GM21717 (cell line): ENCODE measurements around the gene GGTA1.

Experiments
- ATAC-seq: cut with Tn5 transposase; IDR thresholded peaks from one replicate; pipeline ENCODE4 v1.9.1; 2021; ENCODE audit warnings: mild to moderate bottlenecking, moderate library complexity; ENCODE audit not compliant: unreplicated experiment

The GGTA1 gene

GRCh38 chr9:121424024-121424432 is 75.6 kb downstream of the GGTA1 start:
- no peak for ATAC-seq

GRCh38 chr9:121411993-121412392 is 87.7 kb downstream of the GGTA1 start:
- ATAC-seq: no peak

- ATAC-seq: no peak
These were observed 93.7 kb downstream of the GGTA1 start for GRCh38 chr9:121405899-121406298.
